ENCODE data around the gene DOCK3.
A peak's percentile ranks its signal among the peaks of the same experiment; 100 is the strongest.
"Not testable (repeated sequence)": the region's sequence is repeated elsewhere in the genome, so short reads cannot be mapped to it uniquely, and the experiment has no call there.

DOCK3 gene

GRCh38 chr3:50804376-50804775 is 129.6 kb downstream of the DOCK3 start:
- DNase-seq (ENCODE audit: low spot score), result not testable (repeated sequence)

GRCh38 chr3:50805321-50805720 is 130.6 kb downstream of the DOCK3 start:
- no peak for DNase-seq (ENCODE audit: low spot score)

GRCh38 chr3:50806031-50806430 is 131.3 kb downstream of the DOCK3 start:
- DNase-seq (ENCODE audit: low spot score), result no peak

- DNase-seq (ENCODE audit: low spot score), result no peak
Measured at GRCh38 chr3:50806806-50807205, 132.1 kb downstream of the DOCK3 start.

- DNase-seq (ENCODE audit: low spot score), result no peak
Measured at GRCh38 chr3:50807266-50807665, 132.5 kb downstream of the DOCK3 start.

GRCh38 chr3:50811893-50812292 is 137.2 kb downstream of the DOCK3 start:
- no peak for DNase-seq (ENCODE audit: low spot score)

- no peak for DNase-seq (ENCODE audit: low spot score)
Measured at GRCh38 chr3:50815844-50816243, 141.1 kb downstream of the DOCK3 start.

GRCh38 chr3:50816894-50817293 is 142.2 kb downstream of the DOCK3 start:
- no peak for DNase-seq (ENCODE audit: low spot score)

GRCh38 chr3:50817756-50818529 is 143.2 kb downstream of the DOCK3 start:
- DNase-seq (ENCODE audit: low spot score), result no peak

- no peak for DNase-seq (ENCODE audit: low spot score)
Measured at GRCh38 chr3:50819882-50820281, 145.2 kb downstream of the DOCK3 start.

- DNase-seq (ENCODE audit: low spot score), result no peak
Measured at GRCh38 chr3:50825841-50826240, 151.1 kb downstream of the DOCK3 start.

GRCh38 chr3:50830451-50830850 is 155.7 kb downstream of the DOCK3 start:
- DNase-seq (ENCODE audit: low spot score), result no peak

- not testable (repeated sequence) for DNase-seq (ENCODE audit: low spot score)
Measured at GRCh38 chr3:50831009-50831408, 156.3 kb downstream of the DOCK3 start.

GRCh38 chr3:50840983-50841489 is 166.3 kb downstream of the DOCK3 start:
- DNase-seq (ENCODE audit: low spot score), result no peak

- DNase-seq (ENCODE audit: low spot score), result no peak
Measured at GRCh38 chr3:50848308-50848707, 173.6 kb downstream of the DOCK3 start.

- DNase-seq (ENCODE audit: low spot score), result no peak
Measured at GRCh38 chr3:50850639-50851511, 176.1 kb downstream of the DOCK3 start.

GRCh38 chr3:50853936-50854335 is 179.2 kb downstream of the DOCK3 start:
- no peak for DNase-seq (ENCODE audit: low spot score)

GRCh38 chr3:50862221-50862620 is 187.5 kb downstream of the DOCK3 start:
- DNase-seq (ENCODE audit: low spot score), result peak; percentile 0

GRCh38 chr3:50873376-50874157 is 198.8 kb downstream of the DOCK3 start:
- no peak for DNase-seq (ENCODE audit: low spot score)

- not testable (repeated sequence) for DNase-seq (ENCODE audit: low spot score)
Measured at GRCh38 chr3:50874876-50875275, 200.1 kb downstream of the DOCK3 start.

- no peak for DNase-seq (ENCODE audit: low spot score)
Measured at GRCh38 chr3:50876947-50877346, 202.2 kb downstream of the DOCK3 start.

- not testable (repeated sequence) for DNase-seq (ENCODE audit: low spot score)
Measured at GRCh38 chr3:50882733-50883132, 208.0 kb downstream of the DOCK3 start.

All from NAMALWA (cell line).